IMR-90 (cell line): ENCODE measurements around the gene NRL. TPM values are rescaled to one million over a fixed set of nuclear protein-coding genes. Genes with fewer than 3 reads are reported as not detected.

Experiments used
- ATAC-seq: fragments of 200-7000 bp; cut with Tn5 transposase; 2 replicates; pipeline ENCODE4 v1.9.1; 2020; ENCODE audit warnings: low read depth, mild to moderate bottlenecking, moderate library complexity
- BruUV-seq: library from RNA; stranded (reverse); fragments of 400-500 nt; replicated peaks from 2 replicates; lab custom pipeline; 2021; lab: Mats Ljungman, UMichigan
- CTCF ChIA-PET: fragments of 300-600 bp; formaldehyde crosslinking; extraction: SDS; loops from one replicate; lab custom pipeline; 2021; ENCODE audit warnings: antibody characterized with exemption; lab: Yijun Ruan, JAX
- POLR2A ChIA-PET: fragments of 300-600 bp; sonication (Branson Sonifier 250); formaldehyde crosslinking; loops from one replicate; lab custom pipeline; 2022; ENCODE audit warnings: antibody characterized with exemption; ENCODE audit not compliant: unreplicated experiment; lab: Charles Lee
- DNase-seq: peaks from one replicate; pipeline ENCODE4 v3.0.0; 2013
- H2AFZ ChIP-seq: replicated peaks from 2 replicates; pipeline ENCODE3; 2013; ENCODE audit warnings: low read length, mild to moderate bottlenecking; ENCODE audit not compliant: poor library complexity
- H2AK5ac ChIP-seq: 2 replicates; pipeline ENCODE4 v1.6.1; 2013; ENCODE audit warnings: low read depth, low read length, inconsistent platforms
- H2AK9ac ChIP-seq: replicated peaks from 2 replicates; pipeline ENCODE3; 2013; ENCODE audit warnings: mild to moderate bottlenecking, low read depth, low read length, moderate library complexity; ENCODE audit not compliant: poor library complexity
- H2BK120ac ChIP-seq: 2 replicates; pipeline ENCODE4 v1.6.1; 2013; ENCODE audit warnings: low read depth, low read length, inconsistent platforms
- H2BK15ac ChIP-seq: 3 replicates; pipeline ENCODE4 v1.6.1; 2013; ENCODE audit warnings: low read depth, low read length, inconsistent platforms
- H2BK20ac ChIP-seq: 2 replicates; pipeline ENCODE4 v1.6.1; 2013; ENCODE audit warnings: low read depth, mild to moderate bottlenecking, inconsistent platforms, low read length, moderate library complexity
- H2BK5ac ChIP-seq: 2 replicates; pipeline ENCODE4 v1.6.1; 2013; ENCODE audit warnings: mild to moderate bottlenecking, low read depth, low read length, inconsistent platforms; ENCODE audit not compliant: poor library complexity, severe bottlenecking
- H3K14ac ChIP-seq: replicated peaks from 2 replicates; pipeline ENCODE4 v1.6.1; 2013; ENCODE audit warnings: low read depth, low read length, inconsistent platforms
- H3K18ac ChIP-seq: 2 replicates; pipeline ENCODE4 v1.6.1; 2013; ENCODE audit warnings: low read depth, low read length, control low read depth
- H3K23ac ChIP-seq: 2 replicates; pipeline ENCODE4 v1.6.1; 2013; ENCODE audit warnings: low read depth, low read length, inconsistent platforms
- H3K27ac ChIP-seq: 2 replicates; pipeline ENCODE4 v1.5.1; 2013; ENCODE audit warnings: mild to moderate bottlenecking, control low read depth, low read length; ENCODE audit not compliant: insufficient read depth
- H3K27me3 ChIP-seq: 2 replicates; pipeline ENCODE4 v1.6.1; 2013; ENCODE audit warnings: low read length; ENCODE audit not compliant: control insufficient read depth, insufficient read depth
- H3K36me3 ChIP-seq: 2 replicates; pipeline ENCODE4 v1.6.1; 2013; ENCODE audit warnings: low read length, mixed read lengths; ENCODE audit not compliant: control insufficient read depth, insufficient read depth
- H3K4ac ChIP-seq: 2 replicates; pipeline ENCODE4 v1.6.1; 2013; ENCODE audit warnings: low read depth, low read length, inconsistent platforms
- H3K4me1 ChIP-seq: 2 replicates; pipeline ENCODE4 v1.6.1; 2013; ENCODE audit warnings: low read length, mixed read lengths; ENCODE audit not compliant: control insufficient read depth, insufficient read depth
- H3K4me2 ChIP-seq: 2 replicates; pipeline ENCODE4 v1.6.1; 2013; ENCODE audit warnings: low read depth, mild to moderate bottlenecking, control low read depth, low read length, moderate library complexity
- H3K4me3 ChIP-seq: 2 replicates; pipeline ENCODE4 v1.5.1; 2013; ENCODE audit warnings: low read depth, mild to moderate bottlenecking, control low read depth, low read length, moderate library complexity; ENCODE audit not compliant: insufficient read depth
- H3K56ac ChIP-seq: 2 replicates; pipeline ENCODE4 v1.6.1; 2013; ENCODE audit warnings: low read length, inconsistent platforms; ENCODE audit not compliant: insufficient read depth; ENCODE audit errors: extremely low read depth
- H3K79me1 ChIP-seq, 2 experiments: 2 replicates each; pipeline ENCODE4 v1.6.1; 2013; ENCODE audit warnings: low read length in 2 of 2, inconsistent platforms in 1 of 2, low read depth in 1 of 2
- H3K9ac ChIP-seq: 2 replicates; pipeline ENCODE4 v1.6.1; 2013; ENCODE audit warnings: low read depth, low read length, control low read depth
- H3K9me1 ChIP-seq: 2 replicates; pipeline ENCODE4 v1.6.1; 2013; ENCODE audit warnings: low read length, inconsistent platforms; ENCODE audit not compliant: insufficient read depth
- H3K9me3 ChIP-seq: 2 replicates; pipeline ENCODE4 v1.6.1; 2013; ENCODE audit warnings: low read length; ENCODE audit not compliant: control insufficient read depth, insufficient read depth
- H4K20me1 ChIP-seq: 2 replicates; pipeline ENCODE4 v1.6.1; 2013; ENCODE audit warnings: low read length, inconsistent platforms; ENCODE audit not compliant: insufficient read depth
- H4K5ac ChIP-seq: 2 replicates; pipeline ENCODE4 v1.6.1; 2013; ENCODE audit warnings: mild to moderate bottlenecking, low read depth, low read length, control low read depth
- H4K8ac ChIP-seq, 2 experiments: 2 replicates each; pipeline ENCODE4 v1.6.1; 2013; ENCODE audit warnings: low read depth in 2 of 2, low read length in 2 of 2, control low read depth in 1 of 2, inconsistent platforms in 1 of 2
- H4K91ac ChIP-seq: 2 replicates; pipeline ENCODE4 v1.6.1; 2013; ENCODE audit warnings: low read depth, low read length, inconsistent platforms; ENCODE audit not compliant: insufficient read depth
- BHLHE40 ChIP-seq: fragments of 150-350 bp; IDR thresholded peaks from 2 replicates; pipeline ENCODE4 v1.6.1; 2016; ENCODE audit warnings: mild to moderate bottlenecking, low read depth, low read length
- CEBPB ChIP-seq: IDR thresholded peaks from 2 replicates; pipeline ENCODE4 v1.6.1; 2012; ENCODE audit warnings: low read depth, low read length, improper control_type of control experiment
- CHD1 ChIP-seq: IDR thresholded peaks from 2 replicates; pipeline ENCODE4 v1.6.1; 2012; ENCODE audit warnings: low read depth, low read length, improper control_type of control experiment
- ELK1 ChIP-seq: fragments of 150-350 bp; IDR thresholded peaks from 2 replicates; pipeline ENCODE4 v1.6.1; 2016; ENCODE audit warnings: low read depth, mild to moderate bottlenecking, low read length, moderate library complexity, borderline replicate concordance
- FOS ChIP-seq: fragments of 150-350 bp; IDR thresholded peaks from 2 replicates; pipeline ENCODE4 v1.6.1; 2016; ENCODE audit warnings: low read depth, low read length
- MAFK ChIP-seq: IDR thresholded peaks from 2 replicates; pipeline ENCODE4 v1.6.1; 2012; ENCODE audit warnings: low read depth, low read length, improper control_type of control experiment
- MAZ ChIP-seq: IDR thresholded peaks from 2 replicates; pipeline ENCODE4 v1.6.1; 2012; ENCODE audit warnings: low read depth, mild to moderate bottlenecking, low read length, improper control_type of control experiment, moderate library complexity, borderline replicate concordance
- MXI1 ChIP-seq: IDR thresholded peaks from 2 replicates; pipeline ENCODE4 v1.6.1; 2012; ENCODE audit warnings: low read depth, mild to moderate bottlenecking, low read length, moderate library complexity, borderline replicate concordance
- NFE2L2 ChIP-seq: fragments of 150-350 bp; IDR thresholded peaks from 2 replicates; pipeline ENCODE4 v1.6.1; 2016; ENCODE audit warnings: low read depth, mild to moderate bottlenecking, low read length
- POLR2A ChIP-seq: IDR thresholded peaks from 2 replicates; pipeline ENCODE4 v1.6.1; 2012; ENCODE audit warnings: mild to moderate bottlenecking, low read depth, low read length
- RAD21 ChIP-seq: IDR thresholded peaks from 2 replicates; pipeline ENCODE4 v1.6.1; 2012; ENCODE audit warnings: low read length, improper control_type of control experiment
- RCOR1 ChIP-seq: IDR thresholded peaks from 2 replicates; pipeline ENCODE4 v1.6.1; 2012; ENCODE audit warnings: mild to moderate bottlenecking, low read length, improper control_type of control experiment; ENCODE audit not compliant: insufficient replicate concordance
- RFX5 ChIP-seq: IDR thresholded peaks from 2 replicates; pipeline ENCODE4 v1.8.0; 2012; ENCODE audit warnings: low read depth, mild to moderate bottlenecking, low read length, moderate library complexity
- SMC3 ChIP-seq: fragments of 150-350 bp; IDR thresholded peaks from 2 replicates; pipeline ENCODE4 v1.6.1; 2016; ENCODE audit warnings: low read depth, mild to moderate bottlenecking, antibody characterized with exemption, low read length, moderate library complexity
- whole genome bisulfite sequencing, 2 experiments: methylation state at CpG; one replicate each; pipeline versions ENCODE4 v1.1.5 to v1.1.7; 2013; ENCODE audit warnings: missing lambda C conversion rate in 2 of 2; ENCODE audit not compliant: insufficient read length in 1 of 2; ENCODE audit errors: extremely low coverage in 2 of 2; 5-methylcytosine and 5-hydroxymethylcytosine counted together
- dilution Hi-C: fragments of 300-500 bp; cut with HindIII; formaldehyde crosslinking; loops from one replicate; pipeline ENCODE4 v1.14.3; 2018; ENCODE audit warnings: low sequenced_read_pairs; ENCODE audit not compliant: unreplicated experiment
- in situ Hi-C: fragments of 300-500 bp; cut with MboI; formaldehyde crosslinking; loops from 3 replicates; pipeline ENCODE4 v1.14.3; 2019; ENCODE audit warnings: low sequenced_read_pairs, inconsistent platforms, mixed read lengths
- intact Hi-C: fragments of 100-400 bp; cut with micrococcal nuclease; formaldehyde crosslinking; loops from 2 replicates; pipeline ENCODE4 v1.10.0; 2022
- polyA plus RNA-seq, 3 experiments: library from polyadenylated mRNA; depleted of rRNA; stranded (reverse); fragments of >200 nt; gene quantifications; 2 replicates each; pipeline ENCODE4 v1.2.3, GENCODE V29; 2012; ENCODE audit warnings: low replicate concordance in 1 of 3
- total RNA-seq: library from RNA; depleted of rRNA; stranded (reverse); fragments of >200 nt; gene quantifications from 2 replicates; pipeline ENCODE4 v1.2.3, GENCODE V29; 2012
- TF ChIP-seq, protein P1 (sequence below): conservative IDR thresholded peaks from 2 replicates; pipeline ENCODE4 v1.5.1; 2012; ENCODE audit warnings: mild to moderate bottlenecking, low read depth, low read length, improper control_type of control experiment
- TF ChIP-seq, protein P2 (sequence below): fragments of 150-350 bp; IDR thresholded peaks from 2 replicates; pipeline ENCODE4 v1.6.1; 2017; ENCODE audit warnings: mild to moderate bottlenecking, antibody characterized with exemption, low read length, low read depth

The NRL gene
- total and polyA plus RNA-seq, 2 of the 4 experiments (the other 2 are of a cell fraction) = 0.18 to 0.70 TPM

DNA sequence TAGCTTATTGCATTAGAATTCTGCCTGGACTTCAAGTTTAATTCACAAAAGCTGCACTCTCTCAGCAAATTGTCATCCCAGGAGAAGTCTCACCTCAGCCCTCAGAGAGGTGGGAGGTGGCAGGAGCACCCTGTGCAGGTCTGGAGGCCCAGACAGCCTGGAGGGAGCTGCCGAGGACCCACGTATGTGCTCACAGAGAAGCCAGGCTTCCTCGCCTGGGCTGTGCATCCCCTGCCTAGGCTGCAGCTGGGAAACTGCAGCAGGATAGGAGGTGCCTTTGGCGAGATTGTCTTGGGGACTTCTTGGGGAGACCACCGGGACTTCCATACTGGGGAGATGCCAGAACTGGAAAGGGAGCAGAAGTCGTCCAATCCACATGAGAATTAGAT, 34.6 kb downstream of the NRL start:
- no peak overlapping the region for H4K5ac ChIP-seq
- no peak overlapping the region for H4K8ac ChIP-seq
- no peak overlapping the region for H3K4me2 ChIP-seq
- ChIA-PET CTCF (interaction anchor here (1.0 to 1.8 kb wide), 5 partner anchors 11 to 28 kb away, joined by 3 to 10 read pairs (median 5); partner anchors contain the start of gene PCK2), POLR2A (interaction anchor here (0.8 kb wide), 1 partner anchor 28 kb away, joined by 3 read pairs; no protein-coding TSS in a partner anchor)
- intact Hi-C loops = no loop called here
- TF ChIP-seq, protein P1, sequence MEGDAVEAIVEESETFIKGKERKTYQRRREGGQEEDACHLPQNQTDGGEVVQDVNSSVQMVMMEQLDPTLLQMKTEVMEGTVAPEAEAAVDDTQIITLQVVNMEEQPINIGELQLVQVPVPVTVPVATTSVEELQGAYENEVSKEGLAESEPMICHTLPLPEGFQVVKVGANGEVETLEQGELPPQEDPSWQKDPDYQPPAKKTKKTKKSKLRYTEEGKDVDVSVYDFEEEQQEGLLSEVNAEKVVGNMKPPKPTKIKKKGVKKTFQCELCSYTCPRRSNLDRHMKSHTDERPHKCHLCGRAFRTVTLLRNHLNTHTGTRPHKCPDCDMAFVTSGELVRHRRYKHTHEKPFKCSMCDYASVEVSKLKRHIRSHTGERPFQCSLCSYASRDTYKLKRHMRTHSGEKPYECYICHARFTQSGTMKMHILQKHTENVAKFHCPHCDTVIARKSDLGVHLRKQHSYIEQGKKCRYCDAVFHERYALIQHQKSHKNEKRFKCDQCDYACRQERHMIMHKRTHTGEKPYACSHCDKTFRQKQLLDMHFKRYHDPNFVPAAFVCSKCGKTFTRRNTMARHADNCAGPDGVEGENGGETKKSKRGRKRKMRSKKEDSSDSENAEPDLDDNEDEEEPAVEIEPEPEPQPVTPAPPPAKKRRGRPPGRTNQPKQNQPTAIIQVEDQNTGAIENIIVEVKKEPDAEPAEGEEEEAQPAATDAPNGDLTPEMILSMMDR = no peak
- TF ChIP-seq, protein P2, sequence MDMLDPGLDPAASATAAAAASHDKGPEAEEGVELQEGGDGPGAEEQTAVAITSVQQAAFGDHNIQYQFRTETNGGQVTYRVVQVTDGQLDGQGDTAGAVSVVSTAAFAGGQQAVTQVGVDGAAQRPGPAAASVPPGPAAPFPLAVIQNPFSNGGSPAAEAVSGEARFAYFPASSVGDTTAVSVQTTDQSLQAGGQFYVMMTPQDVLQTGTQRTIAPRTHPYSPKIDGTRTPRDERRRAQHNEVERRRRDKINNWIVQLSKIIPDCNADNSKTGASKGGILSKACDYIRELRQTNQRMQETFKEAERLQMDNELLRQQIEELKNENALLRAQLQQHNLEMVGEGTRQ = no peak
- TF ChIP-seq CEBPB = no peak
- TF ChIP-seq ELK1 = no peak
- no peak for TF ChIP-seq RFX5
- no peak for TF ChIP-seq CHD1
- TF ChIP-seq MAZ = no peak
- TF ChIP-seq SMC3 = no peak
- TF ChIP-seq POLR2A = no peak
- no peak for TF ChIP-seq FOS
- TF ChIP-seq MXI1 = no peak
- no peak for TF ChIP-seq RAD21
- no peak for TF ChIP-seq MAFK
- TF ChIP-seq NFE2L2 = no peak
- no peak for TF ChIP-seq BHLHE40
- TF ChIP-seq RCOR1 = no peak
- H2BK5ac ChIP-seq = no peak overlapping the region
- H3K9me1 ChIP-seq = no peaks in the 10 kb centered on the region
- ATAC-seq = no peak
- H3K27me3 ChIP-seq = peaks cover 94% of the 10 kb centered on the region
- no peak overlapping the region for H3K18ac ChIP-seq
- no peak overlapping the region for H2AK5ac ChIP-seq
- no TSS peak for BruUV-seq
- no peaks in the 10 kb centered on the region for H3K9me3 ChIP-seq
- no peak overlapping the region for H3K14ac ChIP-seq
- no peak overlapping the region for H2AFZ ChIP-seq
- no peaks in the 10 kb centered on the region; the same call in 1 of the 2 replicates for H4K20me1 ChIP-seq
- no peak overlapping the region for H3K4ac ChIP-seq
- no peak overlapping the region for H3K23ac ChIP-seq
- no peak overlapping the region for H2BK120ac ChIP-seq
- no peak for DNase-seq
- H2BK20ac ChIP-seq = no peak overlapping the region
- H3K56ac ChIP-seq = no peak overlapping the region
- no peak overlapping the region for H3K27ac ChIP-seq
- WGBS, 2 experiments = 80% methylated on average over 1 of the region's 6 CpGs; no CpG with 5 or more reads in 1 of the 2 experiments
- no peaks in the 10 kb centered on the region for H3K36me3 ChIP-seq
- peaks cover 2% of the 10 kb centered on the region; the same call in 1 of the 2 replicates for H3K4me1 ChIP-seq
- in situ Hi-C loops = no loop called here
- H2BK15ac ChIP-seq = no peak overlapping the region
- H3K9ac ChIP-seq = no peak overlapping the region
- dilution Hi-C loops = no loop called here
- H3K4me3 ChIP-seq = no peak overlapping the region
- H4K91ac ChIP-seq = no peak overlapping the region
- no peak overlapping the region for H2AK9ac ChIP-seq
- no peaks in the 10 kb centered on the region for H3K79me1 ChIP-seq
